Measurements from ENCODE around the gene VASN.

- TF ChIP-seq CTCF (conservative IDR thresholded peaks at IDR 0.05) (no peak), EZH2 (IDR thresholded peaks at IDR 0.05; ENCODE audit: low read depth) (no peak)
These were observed 59.4 kb downstream of the VASN start for GRCh38 chr16:4431023-4431422.
